SK-N-SH treated with all-trans-retinoic acid at 6 μM for 48 hours (cell line): ENCODE data around the gene DCXR.

Experiments used
- ATAC-seq: fragments of 200-7000 bp; cut with Tn5 transposase; 3 replicates; pipeline ENCODE4 v1.9.1; 2020; ENCODE audit warnings: mild to moderate bottlenecking, moderate library complexity
- ARNTL ChIP-seq: fragments of 450-650 bp; formaldehyde crosslinking; IDR thresholded peaks from 2 replicates; pipeline ENCODE4 v1.5.0; 2020; ENCODE audit warnings: low read depth, mild to moderate bottlenecking, moderate library complexity, borderline replicate concordance
- BACH2 ChIP-seq: fragments of 250-450 bp; sonication (Bioruptor Pico); IDR thresholded peaks from 2 replicates; pipeline ENCODE4 v1.9.0; 2021; ENCODE audit warnings: mild to moderate bottlenecking, borderline replicate concordance
- CREB5 ChIP-seq: fragments of 250-450 bp; sonication (Bioruptor Pico); IDR thresholded peaks from 2 replicates; pipeline ENCODE4 v1.5.1; 2020; ENCODE audit warnings: low read depth, mild to moderate bottlenecking, moderate library complexity
- CSRNP3 ChIP-seq: fragments of 250-450 bp; sonication (Bioruptor Pico); IDR thresholded peaks from 2 replicates; pipeline ENCODE4 v1.5.1; 2021; ENCODE audit warnings: mild to moderate bottlenecking, moderate library complexity
- ESRRG ChIP-seq: fragments of 250-450 bp; sonication (Bioruptor Pico); IDR thresholded peaks from 2 replicates; pipeline ENCODE4 v1.6.1; 2021; ENCODE audit warnings: mild to moderate bottlenecking
- GLIS3 ChIP-seq: fragments of 250-450 bp; sonication (Bioruptor Pico); IDR thresholded peaks from 2 replicates; pipeline ENCODE4 v1.5.0; 2020; ENCODE audit warnings: mild to moderate bottlenecking, moderate library complexity
- ISL1 ChIP-seq: fragments of 250-450 bp; sonication (Bioruptor Pico); IDR thresholded peaks from 2 replicates; pipeline ENCODE4 v2.1.2; 2022; ENCODE audit warnings: mild to moderate bottlenecking, moderate library complexity
- PATZ1 ChIP-seq: fragments of 250-450 bp; sonication (Bioruptor Pico); IDR thresholded peaks from 2 replicates; pipeline ENCODE4 v1.8.0; 2020; ENCODE audit warnings: mild to moderate bottlenecking, moderate library complexity, borderline replicate concordance
- POU6F1 ChIP-seq: fragments of 250-450 bp; sonication (Bioruptor Pico); IDR thresholded peaks from 2 replicates; pipeline ENCODE4 v1.8.0; 2021; ENCODE audit warnings: low read depth, mild to moderate bottlenecking, moderate library complexity, borderline replicate concordance
- PPARA ChIP-seq: fragments of 250-450 bp; sonication (Bioruptor Pico); IDR thresholded peaks from 2 replicates; pipeline ENCODE4 v1.5.0; 2020; ENCODE audit warnings: mild to moderate bottlenecking, borderline replicate concordance
- RARB ChIP-seq: fragments of 250-450 bp; sonication (Bioruptor Pico); IDR thresholded peaks from 2 replicates; pipeline ENCODE4 v1.8.0; 2021; ENCODE audit warnings: mild to moderate bottlenecking, moderate library complexity
- SNAI2 ChIP-seq: fragments of 250-450 bp; sonication (Bioruptor Pico); IDR thresholded peaks from 2 replicates; pipeline ENCODE4 v1.5.0; 2020; ENCODE audit warnings: mild to moderate bottlenecking, moderate library complexity
- TCF4 ChIP-seq: fragments of 250-450 bp; sonication (Bioruptor Pico); IDR thresholded peaks from 2 replicates; pipeline ENCODE4 v1.8.0; 2021; ENCODE audit warnings: mild to moderate bottlenecking, moderate library complexity, borderline replicate concordance
- TOX ChIP-seq: fragments of 250-450 bp; sonication (Bioruptor Pico); IDR thresholded peaks from 2 replicates; pipeline ENCODE4 v1.8.0; 2021; ENCODE audit warnings: mild to moderate bottlenecking, moderate library complexity, borderline replicate concordance
- TSHZ2 ChIP-seq: fragments of 250-450 bp; sonication (Bioruptor Pico); IDR thresholded peaks from 2 replicates; pipeline ENCODE4 v1.5.0; 2020; ENCODE audit warnings: mild to moderate bottlenecking, moderate library complexity
- ZC3H10 ChIP-seq: fragments of 250-450 bp; sonication (Bioruptor Pico); IDR thresholded peaks from 2 replicates; pipeline ENCODE4 v1.5.1; 2021; ENCODE audit warnings: mild to moderate bottlenecking, moderate library complexity
- ZFP3 ChIP-seq: fragments of 250-450 bp; sonication (Bioruptor Pico); IDR thresholded peaks from 2 replicates; pipeline ENCODE4 v1.5.0; 2020; ENCODE audit warnings: mild to moderate bottlenecking, moderate library complexity
- ZFP30 ChIP-seq: fragments of 450-650 bp; formaldehyde crosslinking; IDR thresholded peaks from 2 replicates; pipeline ENCODE4 v1.5.0; 2022; ENCODE audit warnings: mild to moderate bottlenecking, moderate library complexity
- ZNF565 ChIP-seq: fragments of 450-650 bp; formaldehyde crosslinking; conservative IDR thresholded peaks from 2 replicates; pipeline ENCODE4 v1.5.0; 2020; ENCODE audit warnings: low read depth, mild to moderate bottlenecking, moderate library complexity
- ZNF70 ChIP-seq: fragments of 450-650 bp; formaldehyde crosslinking; IDR thresholded peaks from 2 replicates; pipeline ENCODE4 v1.5.0; 2020; ENCODE audit warnings: mild to moderate bottlenecking, moderate library complexity
- ZNF8 ChIP-seq: fragments of 450-650 bp; formaldehyde crosslinking; IDR thresholded peaks from 2 replicates; pipeline ENCODE4 v1.5.0; 2020; ENCODE audit warnings: mild to moderate bottlenecking, moderate library complexity

DCXR gene

GRCh38 chr17:82076018-82076784, 38.7 kb upstream of the DCXR start:
- ATAC-seq, result peak; percentile 13
- TF ChIP-seq RARB (CRISPR knock-in tag) (no peak), TCF4 (CRISPR knock-in tag) (no peak), ZNF565 (CRISPR knock-in tag) (no peak), TSHZ2 (CRISPR knock-in tag) (no peak), SNAI2 (CRISPR knock-in tag) (no peak), GLIS3 (no peak), CSRNP3 (CRISPR knock-in tag) (no peak), PPARA (CRISPR knock-in tag) (no peak), ZC3H10 (CRISPR knock-in tag) (no peak), PATZ1 (CRISPR knock-in tag) (no peak), ZFP30 (CRISPR knock-in tag) (no peak), CREB5 (no peak), ZNF8 (no peak), ZFP3 (CRISPR knock-in tag) (no peak)

- TF ChIP-seq PATZ1 (CRISPR knock-in tag) (no peak), RARB (CRISPR knock-in tag) (no peak), ZNF70 (CRISPR knock-in tag) (no peak), ISL1 (CRISPR knock-in tag) (no peak), ZC3H10 (CRISPR knock-in tag) (no peak), ZNF565 (CRISPR knock-in tag) (no peak), BACH2 (CRISPR knock-in tag) (no peak), TSHZ2 (CRISPR knock-in tag) (no peak), ZFP30 (CRISPR knock-in tag) (no peak), ARNTL (CRISPR knock-in tag) (no peak), ESRRG (no peak), GLIS3 (no peak), TOX (CRISPR knock-in tag) (no peak), TCF4 (CRISPR knock-in tag) (no peak), ZFP3 (CRISPR knock-in tag) (no peak), POU6F1 (CRISPR knock-in tag) (no peak)
- TF ChIP-seq, all 23 proteins: peak for 0
- ATAC-seq, result no peak
Observed at GRCh38 chr17:82073446-82073845, 35.9 kb upstream of the DCXR start.
